ENCODE results near the gene CPNE6.

DNA sequence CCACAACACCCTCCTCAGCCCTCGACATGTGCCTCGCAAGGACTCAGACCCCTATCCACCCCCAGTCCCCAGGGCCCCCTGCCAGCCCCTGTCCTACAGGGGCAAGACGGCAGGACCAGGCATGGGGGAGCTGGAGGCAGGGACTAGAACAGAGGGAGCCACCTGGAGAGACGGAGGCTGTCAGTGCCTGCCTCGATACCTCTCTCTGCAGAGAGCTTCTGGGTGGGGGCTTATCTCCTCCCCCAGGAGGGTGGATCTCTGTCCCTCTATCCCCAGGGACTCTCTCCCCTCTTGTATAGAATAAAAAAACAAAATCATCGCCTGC, 2.0 kb upstream of the CPNE6 start:
- TF ChIP-seq CTCF (conservative IDR thresholded peaks at IDR 0.05; ENCODE audit: low read length) = no peak
- no peak for TF ChIP-seq EZH2phosphoT487 (IDR thresholded peaks at IDR 0.05; ENCODE audit: borderline replicate concordance, low read depth, low read length)

Measured in OCI-LY7 (cell line).